HepG2 (cell line): ENCODE data around the gene KIAA0930. TPM values are rescaled to one million over a fixed set of nuclear protein-coding genes. Genes with fewer than 3 reads are reported as not detected.

Source experiments
- FOXK2 ChIP-seq: fragments of 450-650 bp; IDR thresholded peaks from 2 replicates; pipeline ENCODE4 v1.6.1; 2016
- GRHL1 ChIP-seq: sonication (generic); formaldehyde crosslinking; conservative IDR thresholded peaks from 2 replicates; pipeline ENCODE4 v1.8.0; 2022; ENCODE audit warnings: missing genetic modification reagents
- KDM3A ChIP-seq: IDR thresholded peaks from 2 replicates; pipeline ENCODE4 v1.6.1; 2018; ENCODE audit warnings: low read depth, missing compliant biosample characterization
- LBX2 ChIP-seq: sonication (generic); formaldehyde crosslinking; IDR thresholded peaks from 2 replicates; pipeline ENCODE4 v1.5.0; 2020; ENCODE audit warnings: missing genetic modification reagents, mild to moderate bottlenecking, borderline replicate concordance
- MEIS1 ChIP-seq: sonication (generic); formaldehyde crosslinking; IDR thresholded peaks from 2 replicates; pipeline ENCODE4 v1.9.0; 2021; ENCODE audit warnings: mild to moderate bottlenecking, missing genetic modification reagents, moderate library complexity, borderline replicate concordance
- MTA3 ChIP-seq: sonication (generic); formaldehyde crosslinking; IDR thresholded peaks from 2 replicates; pipeline ENCODE4 v1.4.0; 2020; ENCODE audit warnings: missing genetic modification reagents
- PLRG1 ChIP-seq: fragments of 450-650 bp; conservative IDR thresholded peaks from 2 replicates; pipeline ENCODE4 v1.6.1; 2016
- SOX13 ChIP-seq, 3 experiments: fragments of 450-650 bp in 1 of 3; sonication (generic) in 1 of 3; formaldehyde crosslinking in 1 of 3; IDR thresholded peaks in 2 of 3; conservative IDR thresholded peaks in 1 of 3; 2 replicates each; pipeline versions ENCODE4 v1.5.0 to v1.6.1; 2016 to 2020; ENCODE audit warnings: antibody characterized with exemption in 1 of 3, mild to moderate bottlenecking in 1 of 3, missing compliant biosample characterization in 1 of 3, missing genetic modification reagents in 1 of 3, moderate library complexity in 1 of 3
- SRF ChIP-seq: IDR thresholded peaks from 2 replicates; pipeline ENCODE4 v1.6.1; 2011; ENCODE audit warnings: mild to moderate bottlenecking, low read depth, low read length, moderate library complexity
- TARDBP ChIP-seq: sonication (generic); formaldehyde crosslinking; IDR thresholded peaks from 2 replicates; pipeline ENCODE4 v1.8.0; 2022; ENCODE audit warnings: mild to moderate bottlenecking, missing genetic modification reagents
- ZBTB4 ChIP-seq: sonication (generic); formaldehyde crosslinking; IDR thresholded peaks from 2 replicates; pipeline ENCODE4 v1.4.0; 2020; ENCODE audit warnings: missing genetic modification reagents, mild to moderate bottlenecking, borderline replicate concordance
- ZBTB44 ChIP-seq: sonication (generic); formaldehyde crosslinking; IDR thresholded peaks from 2 replicates; pipeline ENCODE4 v1.4.0; 2020; ENCODE audit warnings: missing genetic modification reagents
- ZNF251 ChIP-seq: sonication (generic); formaldehyde crosslinking; IDR thresholded peaks from 2 replicates; pipeline ENCODE4 v1.9.0; 2021; ENCODE audit warnings: mild to moderate bottlenecking, missing genetic modification reagents
- ZNF354B ChIP-seq: sonication (generic); formaldehyde crosslinking; IDR thresholded peaks from 2 replicates; pipeline ENCODE4 v1.8.0; 2022; ENCODE audit warnings: mild to moderate bottlenecking, missing genetic modification reagents
- ZNF501 ChIP-seq: sonication (generic); formaldehyde crosslinking; IDR thresholded peaks from 2 replicates; pipeline ENCODE4 v1.5.1; 2020; ENCODE audit warnings: mild to moderate bottlenecking, moderate library complexity, missing genetic modification reagents
- ZNF577 ChIP-seq: sonication (generic); formaldehyde crosslinking; IDR thresholded peaks from 2 replicates; pipeline ENCODE4 v1.4.0; 2020; ENCODE audit warnings: mild to moderate bottlenecking, low read depth, missing genetic modification reagents, borderline replicate concordance
- ZNF629 ChIP-seq: sonication (generic); formaldehyde crosslinking; conservative IDR thresholded peaks from 2 replicates; pipeline ENCODE4 v1.5.0; 2020; ENCODE audit warnings: missing genetic modification reagents
- ZNF75D ChIP-seq: sonication (generic); formaldehyde crosslinking; IDR thresholded peaks from 2 replicates; pipeline ENCODE4 v1.8.1; 2023; ENCODE audit warnings: missing genetic modification reagents, mild to moderate bottlenecking, borderline replicate concordance
- ZSCAN21 ChIP-seq: sonication (generic); formaldehyde crosslinking; IDR thresholded peaks from 2 replicates; pipeline ENCODE4 v1.8.0; 2022; ENCODE audit warnings: mild to moderate bottlenecking, missing genetic modification reagents, moderate library complexity, borderline replicate concordance
- ZSCAN5A ChIP-seq: sonication (generic); formaldehyde crosslinking; IDR thresholded peaks from 2 replicates; pipeline ENCODE4 v1.8.0; 2022; ENCODE audit warnings: mild to moderate bottlenecking, missing genetic modification reagents, borderline replicate concordance
- polyA plus RNA-seq, 8 experiments: library from polyadenylated mRNA; depleted of rRNA in 3 of 8; stranded (reverse) in 7 of 8; unstranded in 1 of 8; fragments of >200 nt; fragmentation: Illumina TruSeq in 4 of 8; extraction: Trizol in 4 of 8; gene quantifications; 2 replicates each; pipeline versions ENCODE4 v1.2.1 to v1.2.3, GENCODE V29; 2011 to 2016; ENCODE audit warnings: low read depth in 4 of 8, missing spikeins in 1 of 8, mixed read lengths in 1 of 8; ENCODE audit not compliant: insufficient read depth in 1 of 8
- total RNA-seq, 5 experiments: library from RNA; depleted of rRNA; stranded (reverse); fragments of >200 nt; fragmentation: Illumina TruSeq; extraction: Trizol; gene quantifications; 2 replicates each; pipeline ENCODE4 v1.2.3, GENCODE V29; 2016; ENCODE audit warnings: low read depth in 1 of 5

KIAA0930 gene
- total and polyA plus RNA-seq, 2 of the 13 experiments (the other 11 are each of a cell fraction or from before 2014, with no cell fraction given) = 27.0 to 38.2 TPM

GRCh38 chr22:45263463-45264269 is 23.0 kb upstream of the KIAA0930 start (continued):
- TF ChIP-seq ZBTB4 = peak; percentile 69; the same call in 1 of the 2 replicates
- no peak for TF ChIP-seq LBX2 (CRISPR knock-in tag)
- no peak for TF ChIP-seq ZBTB44 (CRISPR knock-in tag)
- TF ChIP-seq KDM3A (CRISPR knock-in tag) = no peak
- peak; percentile 67 for TF ChIP-seq ZNF501
- TF ChIP-seq SOX13 (IDR thresholded peaks at IDR 0.05) = no peak
- peak in 1 of 2 experiments; percentile 44; a peak in 1 of 4 replicates for TF ChIP-seq SOX13 (CRISPR knock-in tag; conservative IDR thresholded peaks at IDR 0.05 in 1 of 2, IDR thresholded peaks at IDR 0.05 in 1 of 2)
- TF ChIP-seq ZNF75D = no peak
- TF ChIP-seq MEIS1 = no peak; the same call in 1 of the 2 replicates
- no peak for TF ChIP-seq MTA3 (CRISPR knock-in tag)
- peak; percentile 19; the same call in 1 of the 2 replicates for TF ChIP-seq ZNF354B (CRISPR knock-in tag)
- no peak for TF ChIP-seq SRF
- no peak for TF ChIP-seq ZSCAN5A (CRISPR knock-in tag)
- TF ChIP-seq TARDBP (CRISPR knock-in tag) = peak; percentile 68
- TF ChIP-seq ZNF251 (CRISPR knock-in tag) = no peak
- TF ChIP-seq ZNF629 (CRISPR knock-in tag) = no peak
- TF ChIP-seq PLRG1 = no peak
- TF ChIP-seq FOXK2 = no peak
- peak; percentile 95 for TF ChIP-seq ZSCAN21 (CRISPR knock-in tag)
- no peak for TF ChIP-seq GRHL1 (CRISPR knock-in tag)
- TF ChIP-seq ZNF577 (CRISPR knock-in tag) = no peak
